GM18861 (cell line): Measurements from ENCODE around the gene AGBL5.
"Not testable (repeated sequence)": the region's sequence is repeated elsewhere in the genome, so short reads cannot be mapped to it uniquely, and the experiment has no call there.

Source experiments
- ATAC-seq: cut with Tn5 transposase; IDR thresholded peaks from one replicate; pipeline ENCODE4 v1.9.1; 2021; ENCODE audit not compliant: unreplicated experiment

The AGBL5 gene

DNA sequence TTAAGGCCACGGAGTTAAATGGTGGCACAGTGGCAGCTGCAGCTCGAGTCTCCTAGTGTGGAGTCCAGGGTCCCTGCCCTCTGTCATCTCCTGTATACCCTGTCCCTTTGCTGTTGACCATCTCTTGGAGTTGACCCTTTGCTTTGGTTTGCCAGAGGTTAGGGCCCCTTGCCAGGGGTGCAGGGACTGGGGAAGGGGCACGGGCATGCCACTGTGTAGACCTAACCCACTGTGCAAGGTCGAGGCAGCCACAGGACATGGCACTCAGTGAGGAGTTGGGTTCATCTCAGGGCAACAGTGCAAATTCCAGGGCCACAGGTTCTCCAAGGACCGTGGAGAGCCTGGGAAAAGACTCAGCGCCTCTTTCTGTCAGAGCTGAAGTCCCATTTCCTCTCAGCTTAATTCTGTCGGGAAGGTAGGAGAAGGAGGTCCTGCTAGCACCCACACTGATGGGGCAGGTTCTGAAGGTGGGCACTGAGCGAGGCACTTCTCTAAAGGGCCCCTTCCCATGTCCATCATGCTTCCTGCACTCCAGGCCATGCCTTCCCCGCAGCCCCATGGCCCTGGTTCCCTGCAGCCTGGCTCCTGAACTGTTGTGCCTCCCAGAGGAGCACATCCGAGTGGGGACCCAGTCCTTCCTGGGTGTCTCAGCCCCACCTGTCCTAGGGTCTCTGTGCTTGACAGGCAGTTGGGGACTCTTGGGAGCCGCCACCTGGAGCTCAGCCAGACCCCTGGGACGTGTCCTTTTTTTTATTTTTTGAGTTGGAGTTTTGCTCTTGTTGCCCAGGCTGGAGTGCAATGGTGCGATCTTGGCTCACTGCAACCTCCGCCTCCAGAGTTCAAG lies 37.9 kb downstream of the AGBL5 start:
- no peak for ATAC-seq

DNA sequence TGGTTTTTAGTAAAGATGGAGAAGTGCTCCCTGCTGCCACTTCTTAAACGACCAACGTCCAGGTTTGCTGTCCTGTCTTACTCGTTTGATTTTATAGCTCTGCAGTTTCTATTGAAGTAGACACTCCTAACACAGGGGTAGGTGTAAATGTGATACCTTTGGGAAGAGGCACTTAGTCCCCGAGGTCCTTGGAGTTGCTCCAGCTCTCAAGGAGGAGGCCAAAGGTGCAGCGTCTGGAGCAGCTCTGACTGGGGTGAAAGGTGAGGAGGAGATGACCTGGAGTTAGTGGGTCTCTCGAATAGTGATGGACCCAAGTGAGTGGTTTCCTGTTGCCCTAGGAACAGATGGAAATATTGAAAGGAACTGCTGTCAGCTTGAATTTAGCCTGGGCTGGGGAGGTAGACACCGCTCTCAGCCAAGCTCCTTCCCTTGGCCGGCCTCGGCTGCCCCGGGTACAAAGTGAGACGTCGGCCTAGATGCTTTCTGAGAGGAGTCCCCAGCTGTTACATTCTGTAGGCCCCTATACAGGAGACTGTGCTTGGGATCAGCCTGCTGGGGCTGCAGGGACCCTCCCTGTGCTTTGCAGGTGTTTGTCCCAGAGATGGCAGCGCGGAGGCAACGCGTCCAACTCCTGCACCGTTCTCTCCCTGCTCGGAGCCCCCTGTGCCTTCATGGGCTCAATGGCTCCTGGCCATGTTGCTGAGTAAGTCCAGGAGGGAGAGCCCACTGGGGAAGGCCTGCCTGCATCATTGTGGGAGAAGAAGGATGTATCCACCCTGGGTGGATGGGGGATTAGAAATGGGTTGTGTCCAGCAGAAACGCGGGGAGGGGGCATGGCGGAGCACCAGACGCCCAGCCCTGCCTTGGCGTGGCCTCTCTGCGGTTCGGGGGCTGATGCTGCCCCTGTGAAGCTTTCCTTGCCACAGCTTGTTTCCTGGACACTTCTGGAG lies 40.6 kb downstream of the AGBL5 start:
- no peak for ATAC-seq

- ATAC-seq, result no peak
Measured at GRCh38 chr2:27092696-27093429, 41.4 kb downstream of the AGBL5 start.

DNA sequence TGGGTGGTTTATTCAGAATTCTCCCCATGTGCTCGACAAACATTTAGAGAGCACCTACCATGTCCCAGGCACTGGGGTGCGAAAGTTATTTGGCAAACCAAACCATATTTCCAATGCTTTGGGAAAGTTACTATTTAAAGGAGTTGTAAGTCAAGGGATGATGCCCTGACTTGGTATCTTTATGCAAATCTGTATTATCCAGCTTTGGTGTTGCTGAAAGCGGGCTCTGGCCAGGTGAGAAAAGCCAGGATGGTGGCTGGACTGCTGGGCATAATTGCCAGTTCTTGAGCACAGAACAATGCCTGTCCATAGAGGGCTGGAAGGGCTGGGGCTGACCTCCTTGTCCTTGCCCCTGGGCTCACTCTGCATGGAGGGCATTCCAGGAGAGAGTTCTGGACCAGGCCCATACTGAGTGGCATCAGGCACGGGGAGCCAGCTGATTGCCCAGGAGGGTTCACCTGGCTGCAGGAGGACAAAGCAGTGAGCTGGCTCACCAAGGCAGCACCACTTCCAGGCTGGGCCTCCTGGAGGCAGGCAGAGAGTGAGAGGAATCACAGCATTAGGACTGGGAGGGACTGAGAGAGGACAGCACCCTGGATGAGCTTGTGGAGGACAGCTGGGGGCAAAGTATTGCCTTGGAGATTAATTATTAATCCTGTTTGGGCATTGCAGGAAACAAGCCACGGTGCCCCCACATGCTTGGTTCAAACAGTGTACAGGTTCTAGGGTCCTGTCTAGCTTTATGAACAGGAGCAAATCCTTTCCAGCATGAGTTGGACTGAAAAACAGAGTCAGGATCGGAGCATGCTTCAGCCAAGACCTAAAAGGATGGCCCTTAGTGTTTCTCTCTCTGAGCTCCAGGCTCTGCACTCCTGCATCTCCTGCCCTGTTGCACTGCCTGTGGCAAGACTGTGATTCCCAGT lies 42.2 kb downstream of the AGBL5 start:
- ATAC-seq, result no peak

- no peak for ATAC-seq
Measured at GRCh38 chr2:27094353-27094984, 43.0 kb downstream of the AGBL5 start.

GRCh38 chr2:27095427-27095744 lies 43.9 kb downstream of the AGBL5 start:
- no peak for ATAC-seq

DNA sequence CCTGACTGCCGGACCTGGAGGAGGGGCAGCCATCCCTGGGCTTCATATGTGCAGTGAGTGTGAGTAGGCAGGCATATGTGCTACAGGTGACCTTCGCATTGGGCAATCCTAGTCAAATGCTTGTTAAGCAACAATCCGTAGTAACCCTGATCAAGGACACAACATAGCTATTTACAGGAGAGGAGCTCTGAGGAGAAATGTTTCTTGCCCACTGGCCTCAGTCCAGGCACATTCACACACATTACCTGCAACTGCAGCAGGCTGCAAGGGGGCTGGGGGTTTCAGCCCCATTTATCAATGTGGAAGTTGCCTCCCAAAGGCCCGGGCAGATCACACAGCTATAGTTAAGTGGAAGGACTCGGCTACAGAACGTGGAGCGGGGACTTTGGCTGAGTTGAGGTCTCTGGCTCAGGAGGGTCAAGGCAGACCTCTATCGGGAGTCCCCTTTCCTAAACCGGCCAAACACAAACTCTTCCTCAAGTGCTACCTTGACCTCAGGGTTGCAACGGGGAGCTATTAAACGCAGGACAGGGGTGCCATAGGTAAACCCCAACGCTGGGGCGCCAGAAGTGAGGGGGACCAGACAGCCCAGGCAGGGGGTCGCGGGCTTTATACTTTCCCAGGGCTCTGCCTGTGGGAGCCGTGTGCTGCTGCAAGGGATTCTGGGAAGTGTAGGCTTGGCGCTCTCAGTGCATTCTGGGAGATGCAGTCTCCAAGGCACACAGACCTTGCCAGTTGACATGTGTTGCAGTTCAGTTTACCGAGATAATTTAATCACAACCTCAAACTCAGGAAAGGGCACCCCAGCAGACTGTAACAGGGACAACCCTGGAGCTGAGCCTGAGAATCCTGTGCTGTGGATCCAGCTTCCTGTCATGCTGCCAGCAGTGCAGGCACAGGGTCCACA lies 44.5 kb downstream of the AGBL5 start:
- ATAC-seq, result no peak

- ATAC-seq, result no peak
Measured at GRCh38 chr2:27096748-27097297, 45.4 kb downstream of the AGBL5 start.

DNA sequence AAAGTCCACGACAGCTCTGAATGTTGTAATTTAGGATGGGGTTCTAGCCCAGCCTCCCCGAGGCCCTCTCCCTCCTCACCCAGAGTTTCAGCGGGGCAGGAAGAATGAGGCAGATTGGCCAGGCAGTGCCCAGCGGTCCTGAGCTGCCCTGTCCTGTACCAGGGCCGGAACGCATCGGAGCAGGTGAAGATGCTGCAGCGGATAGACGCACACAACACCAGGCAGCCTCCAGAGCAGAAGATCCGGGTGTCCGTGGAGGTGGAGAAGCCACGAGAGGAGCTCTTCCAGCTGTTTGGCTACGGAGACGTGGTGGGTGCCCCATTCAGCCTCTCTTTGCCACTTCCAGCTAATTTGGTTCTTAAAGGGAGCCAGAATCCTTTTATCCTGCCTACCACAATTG lies 45.9 kb downstream of the AGBL5 start:
- no peak for ATAC-seq

DNA sequence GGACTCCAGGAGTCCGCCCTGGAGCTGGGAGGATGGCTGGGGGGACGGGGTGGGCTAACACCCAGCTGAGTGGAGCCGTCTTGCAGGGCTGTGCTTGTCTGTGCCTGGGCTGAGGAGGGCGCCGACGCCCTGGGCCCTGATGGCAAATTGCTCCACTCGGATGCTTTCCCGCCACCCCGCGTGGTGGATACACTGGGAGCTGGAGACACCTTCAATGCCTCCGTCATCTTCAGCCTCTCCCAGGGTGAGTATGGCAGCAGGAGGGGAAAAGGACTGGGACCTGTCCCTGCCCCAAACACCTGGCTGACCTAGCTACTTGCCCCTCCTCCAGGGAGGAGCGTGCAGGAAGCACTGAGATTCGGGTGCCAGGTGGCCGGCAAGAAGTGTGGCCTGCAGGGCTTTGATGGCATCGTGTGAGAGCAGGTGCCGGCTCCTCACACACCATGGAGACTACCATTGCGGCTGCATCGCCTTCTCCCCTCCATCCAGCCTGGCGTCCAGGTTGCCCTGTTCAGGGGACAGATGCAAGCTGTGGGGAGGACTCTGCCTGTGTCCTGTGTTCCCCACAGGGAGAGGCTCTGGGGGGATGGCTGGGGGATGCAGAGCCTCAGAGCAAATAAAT lies 48.0 kb downstream of the AGBL5 start:
- ATAC-seq, result no peak

DNA sequence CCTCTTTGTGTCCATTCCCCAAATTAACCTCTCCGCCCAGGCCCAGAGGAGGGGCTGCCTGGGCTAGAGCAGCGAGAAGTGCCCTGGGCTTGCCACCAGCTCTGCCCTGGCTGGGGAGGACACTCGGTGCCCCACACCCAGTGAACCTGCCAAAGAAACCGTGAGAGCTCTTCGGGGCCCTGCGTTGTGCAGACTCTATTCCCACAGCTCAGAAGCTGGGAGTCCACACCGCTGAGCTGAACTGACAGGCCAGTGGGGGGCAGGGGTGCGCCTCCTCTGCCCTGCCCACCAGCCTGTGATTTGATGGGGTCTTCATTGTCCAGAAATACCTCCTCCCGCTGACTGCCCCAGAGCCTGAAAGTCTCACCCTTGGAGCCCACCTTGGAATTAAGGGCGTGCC lies 48.6 kb downstream of the AGBL5 start:
- ATAC-seq, result no peak

DNA sequence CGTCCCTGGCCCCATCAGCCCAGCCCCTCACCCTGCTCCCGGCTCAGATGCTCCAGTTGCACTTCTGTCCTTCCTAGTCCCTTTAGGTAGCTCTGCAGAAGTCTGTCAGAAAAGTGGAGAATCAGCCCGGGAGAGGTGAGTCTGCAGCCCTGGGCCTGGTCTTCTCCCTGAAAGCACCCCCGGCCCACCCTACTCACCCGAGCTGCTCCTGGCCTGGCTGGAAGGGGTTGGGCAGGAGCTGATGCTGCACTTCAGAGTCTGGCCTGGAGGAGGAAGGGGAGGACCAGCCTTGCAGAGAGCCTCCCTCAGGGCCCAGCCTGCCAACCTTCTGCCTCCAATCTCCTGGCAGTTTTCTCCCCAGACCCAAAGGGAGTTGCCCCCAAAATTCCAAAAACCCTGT lies 50.9 kb downstream of the AGBL5 start:
- ATAC-seq, result no peak

DNA sequence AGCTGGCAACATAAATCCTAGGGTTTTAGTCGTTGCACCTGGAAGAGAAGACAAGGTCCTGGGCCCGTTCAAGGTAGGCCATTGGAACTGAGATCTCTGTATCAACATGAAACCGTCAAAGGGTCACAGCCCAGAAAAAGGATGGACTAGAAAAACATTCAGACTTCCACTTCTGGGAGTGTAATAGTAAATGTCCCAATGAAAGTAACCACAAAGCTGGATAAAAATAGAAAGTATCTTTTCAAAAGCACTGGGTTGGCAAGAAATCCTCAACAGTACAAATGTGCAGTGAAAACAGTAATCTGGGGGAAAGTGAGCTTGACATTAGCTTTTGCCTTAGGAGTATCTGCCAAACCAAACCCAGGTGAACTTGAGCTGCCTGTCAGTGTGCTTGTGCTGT lies 54.5 kb downstream of the AGBL5 start:
- ATAC-seq, result no peak

DNA sequence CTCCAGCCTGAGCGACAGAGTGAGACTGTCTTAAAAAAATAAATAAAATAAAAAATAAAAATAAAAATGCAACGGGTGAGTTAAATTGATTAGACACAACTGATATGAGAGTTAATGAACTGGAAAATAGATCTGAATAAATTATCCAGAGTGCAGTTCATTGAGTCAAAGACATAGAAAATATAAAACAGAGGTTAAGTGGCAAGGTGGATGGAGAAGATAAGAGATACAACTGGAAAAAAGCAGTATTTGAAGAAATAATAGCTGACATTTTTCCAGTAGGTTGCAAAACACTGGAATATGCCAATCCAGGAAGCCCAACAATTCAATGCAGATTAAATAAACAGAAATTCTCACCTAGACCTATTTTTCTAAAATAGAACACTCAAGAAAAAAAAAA lies 56.8 kb downstream of the AGBL5 start:
- ATAC-seq, result no peak

- no peak for ATAC-seq
Measured at GRCh38 chr2:27109083-27109482, 57.6 kb downstream of the AGBL5 start.

DNA sequence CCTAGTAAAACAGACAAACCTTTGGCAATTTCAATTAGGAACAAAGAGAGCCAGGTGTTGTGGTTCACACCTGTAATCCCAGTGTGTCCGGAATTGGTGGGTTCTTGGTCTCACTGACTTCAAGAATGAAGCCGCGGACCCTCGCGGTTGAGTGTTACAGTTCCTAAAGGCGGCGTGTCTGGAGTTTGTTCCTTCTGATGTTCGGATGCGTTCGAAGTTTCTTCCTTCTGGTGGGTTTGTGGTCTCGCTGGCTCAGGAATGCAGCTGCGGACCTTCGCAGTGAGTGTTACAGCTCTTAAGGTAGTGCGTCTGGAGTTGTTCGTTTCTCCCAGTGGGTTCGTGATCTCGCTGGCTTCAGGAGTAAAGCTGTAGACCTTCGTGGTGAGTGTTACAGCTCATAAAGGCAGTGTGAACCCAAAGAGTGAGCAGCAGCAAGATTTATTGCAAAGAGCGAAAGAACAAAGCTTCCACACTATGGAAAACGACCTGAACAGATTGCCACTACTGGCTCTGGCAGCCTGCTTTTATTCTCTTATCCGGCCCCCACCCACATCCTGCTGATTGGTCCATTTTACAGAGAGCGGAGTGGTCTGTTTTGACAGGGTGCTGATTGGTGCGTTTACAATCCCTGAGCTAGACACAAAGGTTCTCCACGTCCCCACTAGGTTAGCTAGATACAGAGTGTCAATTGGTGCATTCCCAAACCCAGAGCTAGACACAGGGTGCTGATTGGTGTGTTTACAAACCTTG lies 59.3 kb downstream of the AGBL5 start:
- not testable (repeated sequence) for ATAC-seq

DNA sequence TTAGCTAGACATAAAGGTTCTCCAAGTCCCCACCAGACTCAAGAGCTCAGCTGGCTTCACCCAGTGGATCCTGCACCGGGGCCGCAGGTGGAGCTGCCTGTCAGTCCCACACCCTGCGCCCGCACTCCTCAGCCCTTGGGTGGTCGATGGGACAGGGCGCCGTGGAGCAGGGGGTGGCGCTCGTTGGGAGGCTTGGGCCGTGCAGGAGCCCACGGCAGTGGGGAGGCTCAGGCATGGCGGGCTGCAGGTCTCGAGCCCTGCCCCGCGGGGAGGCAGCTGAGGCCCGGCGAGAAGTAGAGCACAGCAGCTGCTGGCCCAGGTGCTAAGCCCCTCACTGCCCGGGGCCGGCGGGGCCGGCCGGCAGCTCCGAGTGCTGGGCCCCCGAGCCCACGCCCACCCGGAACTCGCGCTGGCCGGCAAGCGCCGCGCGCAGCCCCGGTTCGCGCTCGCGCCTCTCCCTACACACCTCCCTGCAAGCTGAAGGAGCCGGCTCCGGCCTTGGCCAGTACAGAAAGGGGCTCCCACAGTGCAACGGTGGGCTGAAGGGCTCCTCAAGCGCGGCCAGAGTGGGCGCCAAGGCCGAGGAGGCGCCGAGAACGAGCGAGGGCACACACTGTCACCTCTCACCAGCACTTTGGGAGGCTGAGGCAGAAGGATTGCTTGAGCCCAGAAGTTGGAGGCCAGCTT lies 60.1 kb downstream of the AGBL5 start:
- not testable (repeated sequence) for ATAC-seq
